HG02938 (cell line): ENCODE results near the gene ADAM23.
"Not testable (repeated sequence)": the region's sequence is repeated elsewhere in the genome, so short reads cannot be mapped to it uniquely, and the experiment has no call there.

Source experiments
- ATAC-seq: cut with Tn5 transposase; IDR thresholded peaks from one replicate; pipeline ENCODE4 v1.9.1; 2021; ENCODE audit warnings: mild to moderate bottlenecking, moderate library complexity; ENCODE audit not compliant: unreplicated experiment

ADAM23 gene, protein sequence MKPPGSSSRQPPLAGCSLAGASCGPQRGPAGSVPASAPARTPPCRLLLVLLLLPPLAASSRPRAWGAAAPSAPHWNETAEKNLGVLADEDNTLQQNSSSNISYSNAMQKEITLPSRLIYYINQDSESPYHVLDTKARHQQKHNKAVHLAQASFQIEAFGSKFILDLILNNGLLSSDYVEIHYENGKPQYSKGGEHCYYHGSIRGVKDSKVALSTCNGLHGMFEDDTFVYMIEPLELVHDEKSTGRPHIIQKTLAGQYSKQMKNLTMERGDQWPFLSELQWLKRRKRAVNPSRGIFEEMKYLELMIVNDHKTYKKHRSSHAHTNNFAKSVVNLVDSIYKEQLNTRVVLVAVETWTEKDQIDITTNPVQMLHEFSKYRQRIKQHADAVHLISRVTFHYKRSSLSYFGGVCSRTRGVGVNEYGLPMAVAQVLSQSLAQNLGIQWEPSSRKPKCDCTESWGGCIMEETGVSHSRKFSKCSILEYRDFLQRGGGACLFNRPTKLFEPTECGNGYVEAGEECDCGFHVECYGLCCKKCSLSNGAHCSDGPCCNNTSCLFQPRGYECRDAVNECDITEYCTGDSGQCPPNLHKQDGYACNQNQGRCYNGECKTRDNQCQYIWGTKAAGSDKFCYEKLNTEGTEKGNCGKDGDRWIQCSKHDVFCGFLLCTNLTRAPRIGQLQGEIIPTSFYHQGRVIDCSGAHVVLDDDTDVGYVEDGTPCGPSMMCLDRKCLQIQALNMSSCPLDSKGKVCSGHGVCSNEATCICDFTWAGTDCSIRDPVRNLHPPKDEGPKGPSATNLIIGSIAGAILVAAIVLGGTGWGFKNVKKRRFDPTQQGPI

DNA sequence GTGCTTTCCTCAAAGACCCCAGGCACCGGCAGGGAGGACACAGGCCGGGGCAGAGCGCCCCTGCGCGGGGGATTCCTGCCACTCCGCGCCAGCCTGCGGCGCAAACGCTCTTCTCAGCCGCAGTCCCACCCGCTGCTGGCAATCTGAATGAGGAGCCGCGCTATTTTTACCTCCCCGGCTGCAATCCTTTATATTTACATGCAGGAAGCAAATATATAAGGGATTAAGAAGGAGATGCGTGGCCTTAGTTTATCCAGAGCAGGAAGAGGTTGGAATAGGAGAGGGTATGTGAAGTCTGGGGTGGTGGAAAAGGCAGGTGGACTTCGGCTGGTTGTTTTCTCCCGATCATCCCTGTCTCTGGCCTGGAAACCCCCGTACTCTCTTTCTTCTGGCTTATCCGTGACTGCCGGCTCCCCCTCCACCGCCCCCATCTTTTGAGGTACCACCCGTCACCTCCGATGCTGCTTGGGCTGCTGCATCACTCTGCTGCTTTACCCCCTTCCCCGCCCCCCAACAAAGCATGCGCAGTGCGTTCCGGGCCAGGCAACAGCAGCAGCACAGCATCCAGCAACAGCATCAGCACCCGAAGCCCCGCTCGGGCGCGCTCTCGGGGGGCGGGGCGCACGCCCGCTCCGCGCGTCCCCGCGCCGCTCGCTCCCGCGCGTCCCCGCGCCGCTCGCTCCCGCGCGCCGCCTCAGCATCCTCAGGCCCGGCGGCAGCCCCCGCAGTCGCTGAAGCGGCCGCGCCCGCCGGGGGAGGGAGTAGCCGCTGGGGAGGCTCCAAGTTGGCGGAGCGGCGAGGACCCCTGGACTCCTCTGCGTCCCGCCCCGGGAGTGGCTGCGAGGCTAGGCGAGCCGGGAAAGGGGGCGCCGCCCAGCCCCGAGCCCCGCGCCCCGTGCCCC, at the start of gene ADAM23:
TSS of gene ADAM23 (plus strand) at position 700 of the 902 bp plus-strand sequence. CDS start 335 bp downstream, outside the sequence.
- peak; percentile 35 for ATAC-seq

DNA sequence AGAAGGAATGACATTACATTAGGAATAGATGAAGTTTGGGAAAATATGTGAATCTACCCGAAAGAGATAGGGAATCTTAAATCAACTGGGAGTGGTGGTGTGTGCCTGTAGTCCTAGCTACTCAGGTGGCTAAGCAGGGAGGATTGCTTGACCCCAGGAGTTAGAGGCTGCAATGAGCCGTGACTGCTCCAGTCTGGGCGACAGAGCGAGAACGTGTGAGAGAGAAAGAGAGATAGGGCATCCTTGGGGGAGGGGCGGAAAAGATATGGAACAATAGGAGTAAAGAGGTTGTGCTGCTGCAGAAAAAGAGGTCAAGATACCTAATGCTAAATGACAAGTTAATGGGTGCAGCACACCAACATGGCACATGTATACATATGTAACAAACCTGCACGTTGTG, 47.1 kb upstream of the ADAM23 start:
- no peak for ATAC-seq

DNA sequence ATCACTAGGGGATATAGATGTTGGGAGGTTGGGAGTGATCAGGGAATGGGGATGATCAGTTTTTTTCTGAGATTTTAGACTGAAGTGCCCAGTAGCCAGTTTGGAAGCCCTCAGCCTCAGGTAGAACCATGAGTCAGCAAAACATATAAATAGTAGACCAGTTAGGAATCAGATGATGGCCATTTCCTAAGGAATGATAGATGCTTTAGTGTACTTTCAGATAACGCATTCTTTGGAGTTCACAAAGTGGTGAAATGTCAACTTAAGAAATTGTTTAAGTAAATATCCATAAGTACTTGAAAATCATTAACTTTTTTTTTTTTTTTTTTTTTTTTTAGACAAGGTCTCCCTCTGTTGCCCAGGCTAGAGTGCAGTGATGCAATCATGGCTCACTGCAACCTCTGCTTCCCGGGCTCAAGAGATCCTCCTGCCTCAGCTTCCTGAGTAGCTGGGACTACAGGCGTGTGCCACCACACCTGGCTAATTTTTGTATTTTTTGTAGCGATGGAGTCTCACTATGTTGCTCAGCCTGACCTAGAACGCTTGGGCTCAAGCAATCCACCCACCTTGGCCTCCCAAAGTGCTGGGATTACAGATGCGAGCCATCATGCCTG, 40.3 kb upstream of the ADAM23 start:
- ATAC-seq, result not testable (repeated sequence)

DNA sequence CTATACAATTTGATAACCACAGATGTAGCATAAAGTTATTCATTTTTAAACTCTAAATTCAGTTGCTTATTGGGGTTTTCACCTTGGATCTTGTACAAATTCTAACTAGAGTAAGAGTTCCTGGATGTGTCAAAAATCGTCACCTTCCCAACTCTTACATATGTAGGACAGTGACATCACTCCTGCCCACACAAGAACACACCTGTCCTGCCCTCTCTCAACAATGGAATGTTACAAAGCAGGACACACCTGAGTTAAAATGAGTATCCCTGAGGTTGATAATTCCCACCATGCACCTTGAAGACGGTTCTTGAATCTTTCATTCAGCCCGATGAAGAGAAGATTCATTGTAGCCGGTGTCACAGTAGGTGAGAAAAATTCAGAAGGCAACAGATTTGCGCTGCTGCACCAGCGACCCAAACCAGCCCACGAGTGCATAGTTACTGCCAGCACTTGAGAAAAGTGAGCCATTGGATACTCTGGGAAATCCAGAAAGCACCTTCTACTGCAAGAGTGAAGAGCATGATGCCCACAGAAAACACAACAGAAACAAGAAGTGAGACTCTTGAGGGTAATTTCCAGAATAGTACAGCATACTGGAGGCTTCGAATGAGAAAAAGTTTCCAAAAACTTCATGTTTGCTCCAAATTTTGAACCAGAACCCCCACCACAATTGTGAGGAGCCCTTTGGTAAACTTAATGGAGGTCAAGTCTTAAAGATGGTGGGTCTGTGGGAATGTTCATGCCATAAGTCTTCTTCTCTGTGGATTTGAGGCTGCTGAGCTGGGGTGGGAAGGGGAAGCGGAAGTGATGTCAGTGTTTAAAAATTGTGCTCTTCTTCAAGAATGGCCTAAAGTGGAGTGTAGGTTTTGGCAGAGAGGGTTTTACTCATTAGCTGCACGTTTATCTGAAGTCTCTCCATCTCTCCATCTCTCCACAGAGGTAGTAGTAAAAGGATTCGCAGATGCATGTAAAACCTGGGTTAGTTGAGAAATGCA, 34.7 kb upstream of the ADAM23 start:
- ATAC-seq, result peak; percentile 94

DNA sequence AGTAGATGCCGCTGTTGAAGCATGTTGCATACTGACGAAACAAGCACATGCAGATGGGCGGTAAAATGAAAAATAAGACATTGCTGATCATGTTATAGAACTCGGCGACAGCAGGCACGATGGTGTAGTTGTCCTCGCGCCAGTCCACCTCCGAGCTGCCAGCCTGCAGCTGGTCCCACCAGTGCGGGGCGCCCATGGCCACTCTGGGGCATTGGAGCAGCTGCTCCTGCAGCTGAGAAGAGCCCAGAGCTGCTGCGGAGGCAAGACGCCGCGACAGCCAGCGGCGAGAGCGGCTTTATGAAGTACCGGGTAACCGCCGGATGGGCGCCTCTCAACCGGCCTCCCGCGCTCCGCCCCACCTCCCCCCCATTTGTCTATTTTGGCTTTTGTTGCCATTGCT, 32.6 kb upstream of the ADAM23 start:
- no peak for ATAC-seq

DNA sequence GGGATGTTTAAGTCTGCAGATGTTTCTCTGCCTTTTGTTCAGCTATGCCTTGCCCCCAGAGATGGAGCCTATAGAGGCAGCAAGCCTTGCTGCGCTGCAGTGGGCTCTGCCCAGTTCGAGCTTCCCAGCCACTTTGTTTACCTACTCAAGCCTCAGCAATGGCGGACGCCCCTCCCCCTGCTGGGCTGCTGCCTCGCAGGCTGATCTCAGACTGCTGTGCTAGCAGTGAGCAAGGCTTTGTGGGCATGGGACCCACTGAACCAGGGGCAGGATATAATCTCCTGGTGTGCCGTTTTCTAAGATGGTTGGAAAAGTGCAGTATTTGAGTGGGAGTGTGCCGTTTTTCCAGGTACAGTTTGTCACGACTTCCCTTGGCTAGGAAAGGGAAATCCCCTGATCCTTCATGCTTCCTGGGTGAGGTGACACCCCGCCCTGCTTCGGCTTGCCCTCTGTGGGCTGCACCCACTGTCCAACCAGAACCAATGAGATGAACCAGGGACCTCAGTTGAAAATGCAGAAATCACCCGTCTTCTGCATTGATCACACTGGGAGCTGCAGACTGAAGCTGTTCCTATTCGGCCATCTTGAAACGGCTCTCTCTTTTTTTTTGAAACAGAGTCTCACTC, 27.6 kb upstream of the ADAM23 start:
- no peak for ATAC-seq

DNA sequence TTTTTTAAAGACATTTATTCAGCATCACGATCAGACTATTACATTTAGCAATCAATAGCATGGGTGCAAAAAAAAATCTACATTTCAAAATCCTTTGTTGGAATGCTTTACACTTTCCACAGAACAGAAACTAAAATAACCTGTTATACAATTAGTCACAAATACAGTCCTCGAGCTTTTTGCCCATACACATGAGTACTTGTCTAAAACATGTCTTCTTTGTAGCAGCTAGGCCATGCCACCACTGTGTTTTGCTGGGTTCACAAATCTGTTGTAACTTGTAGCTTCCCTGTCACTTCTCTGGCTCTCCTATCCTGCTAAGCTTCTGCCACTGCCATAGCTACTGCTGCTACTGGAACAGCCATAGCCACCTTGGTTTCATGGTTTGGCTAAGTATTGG, 24.4 kb upstream of the ADAM23 start:
- no peak for ATAC-seq

DNA sequence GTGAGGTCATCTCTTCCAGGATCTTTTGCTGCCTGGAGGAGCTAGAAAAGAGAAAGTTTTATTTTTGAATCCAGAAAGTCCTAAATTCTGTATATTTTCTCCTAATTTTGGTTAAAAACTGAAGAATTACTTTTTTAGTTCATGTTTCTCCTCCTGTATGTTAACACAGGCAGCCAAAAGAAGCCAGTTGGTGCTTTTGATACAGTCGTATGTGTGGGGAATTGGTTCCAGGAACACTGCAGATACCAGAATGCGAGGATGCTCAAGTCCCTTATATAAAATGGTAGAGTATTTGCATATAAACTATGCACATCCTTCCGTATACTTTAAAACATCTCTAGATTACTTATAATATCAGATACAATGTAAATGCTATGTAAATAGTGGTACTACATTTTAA, 22.6 kb upstream of the ADAM23 start:
- no peak for ATAC-seq

DNA sequence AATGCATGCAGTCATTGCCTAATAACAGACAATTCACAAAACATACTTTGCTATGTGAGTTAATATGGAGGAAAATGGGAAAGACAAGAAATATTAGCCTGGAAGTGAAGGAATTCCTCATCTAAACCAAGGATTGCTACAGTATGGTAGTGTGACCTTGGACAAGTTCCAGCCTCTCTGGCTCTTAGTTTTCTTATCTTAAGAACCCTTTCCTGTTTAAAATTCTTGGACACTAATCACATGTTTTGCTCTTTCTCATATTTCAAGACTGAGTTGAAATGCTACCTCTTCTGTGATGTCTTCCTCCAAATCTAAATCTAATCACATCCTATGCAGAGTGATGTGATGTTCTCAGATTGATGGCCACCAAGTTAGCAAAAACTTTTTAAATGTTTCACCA, 20.8 kb upstream of the ADAM23 start:
- no peak for ATAC-seq

DNA sequence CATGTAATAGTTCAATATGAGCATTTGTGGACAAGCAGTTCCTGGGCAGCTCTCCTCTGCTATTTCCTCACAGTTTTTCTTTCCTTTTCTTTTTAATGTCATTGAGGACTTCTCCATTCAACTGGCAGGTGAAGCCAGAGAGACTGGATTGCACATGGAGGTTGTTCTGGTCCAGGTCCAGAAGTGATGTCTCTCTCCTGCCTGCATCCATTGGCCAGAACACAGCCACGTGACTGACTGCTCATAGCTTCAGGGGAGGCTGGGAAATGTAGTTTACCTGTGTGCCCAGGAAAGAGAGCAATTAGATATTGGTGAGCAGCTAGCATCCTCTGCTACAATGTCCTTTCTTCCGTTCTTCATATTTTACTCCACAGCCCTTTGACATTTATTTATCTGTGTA, 20.2 kb upstream of the ADAM23 start:
- no peak for ATAC-seq

DNA sequence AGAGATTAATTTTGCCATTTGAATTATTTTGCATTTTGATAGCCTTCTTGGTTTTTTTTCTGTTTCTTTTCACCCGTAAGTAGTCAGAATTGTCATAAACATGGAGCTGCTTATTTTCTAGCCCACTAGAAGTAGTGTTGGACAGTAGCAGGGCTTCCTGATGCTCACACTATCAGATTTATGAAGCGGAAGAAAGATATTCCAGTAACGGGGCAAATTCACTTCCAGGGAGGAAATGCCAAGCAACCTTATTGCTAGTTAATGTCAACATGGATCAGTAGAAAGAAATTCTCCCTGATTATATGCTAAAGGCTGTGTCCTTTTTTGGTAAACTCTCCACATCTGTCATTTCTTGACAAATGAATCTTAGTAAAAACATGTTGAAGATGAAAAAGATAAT, 19.2 kb upstream of the ADAM23 start:
- ATAC-seq, result no peak

DNA sequence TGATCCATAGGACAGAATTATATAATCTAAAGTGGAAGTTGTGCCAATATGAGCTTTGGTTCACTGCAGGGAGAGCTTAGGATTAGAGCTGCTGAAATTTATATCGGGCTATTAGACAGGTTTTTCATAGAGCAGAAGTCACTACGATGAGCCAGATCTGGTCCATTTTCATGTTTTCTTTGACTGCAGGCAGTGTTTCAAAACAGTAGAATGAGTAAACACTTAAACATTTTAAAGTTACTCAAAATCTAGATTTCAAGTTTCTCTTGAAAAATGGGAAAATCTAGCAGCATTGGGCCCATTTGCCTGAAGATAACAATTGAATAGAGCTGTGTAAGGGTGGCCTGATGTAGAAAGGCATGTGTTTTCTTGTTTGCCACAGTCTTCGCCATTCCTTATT, 14.5 kb upstream of the ADAM23 start:
- no peak for ATAC-seq

DNA sequence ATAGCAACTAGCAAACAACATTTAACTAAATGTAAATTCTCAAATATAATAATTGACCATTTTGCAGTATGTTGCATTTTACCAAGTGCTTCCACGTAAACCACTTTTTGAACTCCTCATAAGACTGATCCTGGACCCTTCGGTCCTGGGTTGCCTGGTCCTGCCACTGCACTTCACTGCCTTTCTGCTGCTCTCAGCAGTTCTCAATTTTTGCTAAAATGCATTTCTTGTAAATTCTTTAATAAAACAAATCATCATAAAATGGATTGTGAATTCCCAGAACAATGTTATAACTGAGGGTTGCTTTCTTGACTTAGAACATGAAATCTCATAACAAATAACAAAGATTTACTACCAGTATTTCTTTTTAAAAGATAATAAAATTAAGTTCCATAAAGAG, 12.9 kb upstream of the ADAM23 start:
- ATAC-seq, result no peak

DNA sequence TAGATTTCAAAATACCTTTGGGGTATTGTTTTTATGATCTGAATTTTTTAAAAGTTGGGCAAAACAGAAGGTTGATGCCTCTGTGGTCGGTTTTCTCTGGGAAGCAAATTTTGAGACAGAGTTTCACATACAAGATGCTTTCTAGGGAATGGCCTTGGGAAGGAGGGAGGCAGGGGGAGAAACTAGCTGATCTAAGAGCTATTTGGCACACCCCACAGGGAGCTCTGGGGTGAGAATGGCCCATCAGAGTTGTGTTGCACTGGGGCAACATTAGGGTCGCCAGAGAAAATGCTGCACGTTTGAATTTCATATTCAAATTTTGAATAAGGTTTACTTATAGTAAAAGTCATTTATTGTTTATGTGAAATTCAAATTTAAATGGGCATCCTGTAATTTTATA, 11.9 kb upstream of the ADAM23 start:
- no peak for ATAC-seq

DNA sequence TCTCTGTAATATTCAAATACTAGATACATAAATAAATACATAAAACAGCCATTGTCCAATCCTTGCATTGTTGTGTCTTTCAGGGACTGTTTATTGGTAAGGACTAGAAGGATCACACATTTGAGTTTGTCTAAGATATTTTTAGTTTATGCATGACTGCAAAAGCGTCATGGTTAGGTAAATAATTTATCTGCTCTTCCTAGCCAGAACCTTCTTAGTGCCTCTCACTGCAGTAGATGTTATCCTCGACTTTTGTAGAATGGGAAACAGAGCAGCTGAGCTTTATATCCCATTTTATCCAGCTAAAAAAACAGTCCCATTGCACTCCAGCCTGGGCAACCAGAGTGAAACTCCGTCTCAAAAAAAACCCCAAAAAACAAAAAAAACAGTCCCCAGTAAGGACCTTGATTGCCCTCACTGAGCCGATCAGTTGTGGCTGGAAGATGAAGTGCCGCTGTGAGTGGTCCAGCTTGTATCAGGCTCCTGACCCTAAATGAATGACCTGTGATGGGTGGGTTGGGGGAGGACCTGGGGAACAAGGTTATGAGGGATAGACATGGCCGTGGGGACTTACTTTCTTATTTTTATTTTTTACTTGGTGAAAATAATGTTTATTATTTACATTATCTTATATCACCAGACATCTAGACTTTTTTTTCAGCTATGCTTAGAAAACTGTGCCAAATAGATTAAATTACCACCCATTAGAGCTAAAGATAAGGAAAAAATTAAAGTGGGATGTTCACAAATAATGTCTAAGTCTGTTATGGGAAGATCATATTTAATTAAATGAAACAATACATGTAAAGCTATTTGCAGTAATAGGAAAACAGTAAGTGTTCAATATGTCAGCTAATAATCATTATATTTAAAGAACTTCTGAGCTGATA, 10.9 kb upstream of the ADAM23 start:
- ATAC-seq, result no peak

DNA sequence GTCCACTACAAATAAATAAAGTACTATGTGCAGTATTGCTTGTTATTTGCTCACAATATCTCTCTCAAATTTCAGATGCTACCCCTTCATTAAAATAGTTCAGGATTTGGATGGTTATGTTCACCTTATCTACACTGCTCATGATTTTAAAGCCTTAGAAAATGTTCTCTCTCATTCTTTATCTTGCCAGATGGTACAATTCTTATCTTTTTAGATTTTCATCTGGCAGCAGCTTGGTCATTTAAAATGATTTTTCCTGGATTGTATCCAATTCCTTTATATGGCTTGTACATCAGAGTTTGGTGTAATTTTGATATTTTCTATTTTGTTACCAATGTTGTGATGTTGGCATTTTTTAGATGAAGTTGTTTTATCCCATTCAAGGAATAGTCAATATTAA, 10.1 kb upstream of the ADAM23 start:
- no peak for ATAC-seq

DNA sequence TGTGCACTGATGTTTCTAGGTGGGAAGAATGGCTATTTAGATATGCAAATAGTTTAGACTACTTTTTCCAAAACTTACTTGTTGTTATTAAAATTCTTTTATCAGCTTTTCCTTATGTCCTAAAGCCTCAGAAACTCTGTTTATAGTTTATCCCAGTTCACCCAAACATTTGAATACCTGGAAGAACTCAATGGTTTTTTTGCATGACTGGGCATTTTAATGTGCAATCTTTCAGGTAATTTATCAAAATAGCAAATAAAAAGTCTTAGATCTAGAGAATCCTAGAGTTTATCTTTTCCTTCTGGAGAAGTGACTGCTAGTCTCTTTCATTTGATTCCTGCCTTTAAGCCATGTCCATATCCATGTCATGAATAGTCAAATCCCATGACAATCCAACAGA, 9.6 kb upstream of the ADAM23 start:
- no peak for ATAC-seq

DNA sequence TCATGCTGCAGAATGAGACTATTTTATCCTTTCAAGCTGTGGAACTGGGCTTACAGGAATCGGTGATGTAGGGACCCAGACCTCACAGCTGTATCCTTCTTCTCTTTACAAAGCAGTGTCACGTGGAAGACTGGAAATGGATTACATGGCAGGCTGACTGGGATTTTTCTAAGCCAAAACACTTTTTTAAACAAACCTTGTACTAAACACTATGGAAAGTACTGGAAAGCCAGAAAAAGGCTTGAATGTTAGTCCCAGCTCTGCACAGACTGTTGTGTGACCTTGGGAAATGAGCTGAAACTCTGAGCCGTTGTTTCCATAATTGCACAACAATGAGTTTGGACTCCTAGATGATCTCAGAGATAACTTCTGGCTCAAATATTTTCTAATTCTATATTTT, 7.6 kb upstream of the ADAM23 start:
- no peak for ATAC-seq
